GM19025 (cell line): ENCODE results near the gene LRCH3.
"Not testable (repeated sequence)": the region's sequence is repeated elsewhere in the genome, so short reads cannot be mapped to it uniquely, and the experiment has no call there.

Experiments
- ATAC-seq: cut with Tn5 transposase; IDR thresholded peaks from one replicate; pipeline ENCODE4 v1.9.1; 2021; ENCODE audit warnings: mild to moderate bottlenecking, low read depth, moderate library complexity; ENCODE audit not compliant: unreplicated experiment

The LRCH3 gene

DNA sequence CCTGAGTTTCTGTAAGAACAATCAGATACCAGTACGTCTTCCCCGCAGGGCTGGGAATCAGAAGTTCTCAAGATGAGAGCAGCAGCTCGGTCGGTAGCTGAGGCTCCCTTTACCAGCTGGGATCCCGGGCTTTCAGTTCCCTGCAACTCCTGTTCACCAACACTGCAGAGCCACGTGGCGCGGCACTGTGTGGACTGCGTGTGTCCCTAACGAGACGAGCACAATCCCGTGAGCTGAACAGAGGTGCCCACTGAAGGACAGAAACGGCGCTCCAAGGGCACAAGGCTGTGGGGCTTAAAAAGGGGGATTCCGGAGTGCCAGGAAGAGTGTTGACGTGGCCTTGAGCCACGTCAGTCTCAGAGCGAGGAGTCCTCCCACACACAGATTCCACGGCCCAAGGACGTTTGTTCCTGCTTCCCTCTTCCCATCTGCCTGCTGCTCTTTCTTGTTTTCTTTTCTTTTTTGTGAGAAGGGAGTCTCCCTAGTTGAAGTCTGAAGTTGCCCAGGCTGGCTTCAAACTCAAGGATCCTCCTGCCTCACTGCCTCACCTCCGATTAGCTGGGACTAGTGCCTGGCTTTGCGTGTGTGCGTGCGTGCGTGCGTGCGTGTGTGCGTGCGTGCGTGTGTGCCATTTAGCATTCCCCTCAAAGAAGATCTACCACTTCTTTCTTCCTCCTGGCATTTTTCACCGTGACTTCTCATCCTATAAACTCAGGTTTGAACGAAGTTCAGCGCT, 121.9 kb downstream of the LRCH3 start:
- no peak for ATAC-seq

GRCh38 chr3:197913641-197914380, 122.8 kb downstream of the LRCH3 start:
- no peak for ATAC-seq

GRCh38 chr3:197921429-197922275, 130.6 kb downstream of the LRCH3 start:
- not testable (repeated sequence) for ATAC-seq

GRCh38 chr3:197926418-197926817, 135.4 kb downstream of the LRCH3 start:
- no peak for ATAC-seq

DNA sequence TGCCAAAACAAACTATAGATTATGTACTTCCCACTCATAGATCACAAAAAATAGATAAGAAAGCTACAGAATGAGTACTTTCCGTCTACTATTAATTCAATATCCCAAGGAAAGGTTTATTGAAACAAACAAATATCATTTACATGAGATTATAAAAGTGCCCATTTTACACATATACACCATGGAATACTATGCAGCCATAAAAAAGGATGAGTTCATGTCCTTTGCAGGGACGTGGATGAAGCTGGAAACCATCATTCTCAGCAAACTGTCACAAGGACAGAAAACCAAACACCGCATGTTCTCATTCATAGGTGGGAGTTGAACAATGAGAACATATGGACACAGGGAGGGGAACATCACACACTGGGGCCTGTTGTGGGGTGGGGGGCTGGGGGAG, 136.5 kb downstream of the LRCH3 start:
- not testable (repeated sequence) for ATAC-seq

- no peak for ATAC-seq
These were observed 145.8 kb downstream of the LRCH3 start for GRCh38 chr3:197936819-197937384.
